NCI-H2196 treated with DMSO at 0.1 percent for 48 hours (cell line): ENCODE data around the gene PEDS1.
"Not testable (repeated sequence)": the region's sequence is repeated elsewhere in the genome, so short reads cannot be mapped to it uniquely, and the experiment has no call there.

Experiments
- DNase-seq: peaks from one replicate; lab custom pipeline; 2025; ENCODE audit not compliant: unreplicated experiment; lab: John Stamatoyannopoulos, UW

Gene PEDS1

GRCh38 chr20:50115041-50115512 is 38.4 kb downstream of the PEDS1 start:
- no peak for DNase-seq

- DNase-seq, result no peak
These were observed 39.9 kb downstream of the PEDS1 start for GRCh38 chr20:50113420-50114224.

GRCh38 chr20:50112512-50113419 is 40.8 kb downstream of the PEDS1 start, which contains the start of gene UBE2V1:
Gene UBE2V1 (minus strand): TSS chr20:50113150. CDS start chr20:50113128, 22 bp downstream.
- DNase-seq, result peak; percentile 53

- no peak for DNase-seq
These were observed 41.6 kb downstream of the PEDS1 start for GRCh38 chr20:50111829-50112495.

- no peak for DNase-seq
These were observed 42.2 kb downstream of the PEDS1 start for GRCh38 chr20:50111120-50111828.

GRCh38 chr20:50110141-50111047 is 43.1 kb downstream of the PEDS1 start:
- DNase-seq, result no peak

- DNase-seq, result no peak
These were observed 44.8 kb downstream of the PEDS1 start for GRCh38 chr20:50108556-50109235.

GRCh38 chr20:50107796-50108331 is 45.7 kb downstream of the PEDS1 start:
- DNase-seq, result no peak

- DNase-seq, result no peak
These were observed 46.4 kb downstream of the PEDS1 start for GRCh38 chr20:50107086-50107660.

- DNase-seq, result not testable (repeated sequence)
These were observed 46.9 kb downstream of the PEDS1 start for GRCh38 chr20:50106669-50107068.
